BJ (cell line): ENCODE results near the gene ARL15. TPM values are rescaled to one million over a fixed set of nuclear protein-coding genes. Genes with fewer than 3 reads are reported as not detected.

Experiments
- CTCF ChIA-PET: fragments of 350-600 bp; formaldehyde crosslinking; extraction: SDS; loops from one replicate; lab custom pipeline; 2021; ENCODE audit warnings: antibody characterized with exemption, inconsistent platforms; lab: Yijun Ruan, JAX
- POLR2A ChIA-PET: fragments of 300-600 bp; sonication (Branson Sonifier 250); formaldehyde crosslinking; extraction: SDS; loops from one replicate; lab custom pipeline; 2021; ENCODE audit warnings: antibody characterized with exemption; lab: Charles Lee
- DNase-seq: peaks from one replicate; pipeline ENCODE4 v3.0.0-alpha.2; 2011; ENCODE audit warnings: low read depth
- H3K27me3 ChIP-seq: 2 replicates; pipeline ENCODE4 v1.6.0; 2011; ENCODE audit warnings: low read length; ENCODE audit not compliant: control insufficient read depth, insufficient read depth
- H3K36me3 ChIP-seq: 2 replicates; pipeline ENCODE4 v1.5.1; 2011; ENCODE audit warnings: low read length; ENCODE audit not compliant: control insufficient read depth, insufficient read depth
- H3K4me3 ChIP-seq: 2 replicates; pipeline ENCODE4 v1.5.1; 2011; ENCODE audit warnings: low read depth, mild to moderate bottlenecking, control low read depth, low read length
- polyA plus RNA-seq: library from polyadenylated mRNA; depleted of rRNA; stranded (reverse); fragments of >200 nt; gene quantifications from 2 replicates; pipeline ENCODE4 v1.2.3, GENCODE V29; 2011; rRNA removed
- small RNA-seq: library from RNA; depleted of rRNA; stranded (forward); fragments of <200 nt; gene quantifications from one replicate; pipeline ENCODE3, GENCODE V24; 2012; ENCODE audit warnings: low replicate concordance, low read depth; ENCODE audit not compliant: insufficient read length
- TF ChIP-seq, protein P1 (sequence below): IDR thresholded peaks from 2 replicates; pipeline ENCODE4 v1.5.1; 2011; ENCODE audit warnings: low read depth, mild to moderate bottlenecking, control low read depth, inconsistent platforms, low read length, moderate library complexity; ENCODE audit not compliant: insufficient read depth

The ARL15 gene
- polyA plus RNA-seq, 1 experiment: 11.9 TPM

DNA sequence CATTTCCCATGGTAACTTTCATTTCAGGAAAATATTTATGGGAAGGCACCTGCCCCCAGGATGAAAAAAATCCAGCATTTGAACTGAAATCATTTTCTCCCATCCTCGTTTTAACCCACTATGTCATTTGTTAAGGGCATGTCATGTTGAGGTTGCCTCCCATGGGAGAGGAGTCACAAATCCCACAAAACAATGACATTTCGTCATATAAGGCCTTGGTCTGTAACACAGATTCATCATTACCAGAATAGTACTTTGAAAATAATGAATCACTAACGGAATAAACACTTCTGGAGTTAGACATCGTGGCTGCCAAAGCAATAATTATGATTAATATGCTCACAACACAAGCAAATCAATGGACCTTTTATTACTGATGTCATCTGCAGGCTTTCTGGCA, 475.9 kb downstream of the ARL15 start:
- TF ChIP-seq, protein P1, sequence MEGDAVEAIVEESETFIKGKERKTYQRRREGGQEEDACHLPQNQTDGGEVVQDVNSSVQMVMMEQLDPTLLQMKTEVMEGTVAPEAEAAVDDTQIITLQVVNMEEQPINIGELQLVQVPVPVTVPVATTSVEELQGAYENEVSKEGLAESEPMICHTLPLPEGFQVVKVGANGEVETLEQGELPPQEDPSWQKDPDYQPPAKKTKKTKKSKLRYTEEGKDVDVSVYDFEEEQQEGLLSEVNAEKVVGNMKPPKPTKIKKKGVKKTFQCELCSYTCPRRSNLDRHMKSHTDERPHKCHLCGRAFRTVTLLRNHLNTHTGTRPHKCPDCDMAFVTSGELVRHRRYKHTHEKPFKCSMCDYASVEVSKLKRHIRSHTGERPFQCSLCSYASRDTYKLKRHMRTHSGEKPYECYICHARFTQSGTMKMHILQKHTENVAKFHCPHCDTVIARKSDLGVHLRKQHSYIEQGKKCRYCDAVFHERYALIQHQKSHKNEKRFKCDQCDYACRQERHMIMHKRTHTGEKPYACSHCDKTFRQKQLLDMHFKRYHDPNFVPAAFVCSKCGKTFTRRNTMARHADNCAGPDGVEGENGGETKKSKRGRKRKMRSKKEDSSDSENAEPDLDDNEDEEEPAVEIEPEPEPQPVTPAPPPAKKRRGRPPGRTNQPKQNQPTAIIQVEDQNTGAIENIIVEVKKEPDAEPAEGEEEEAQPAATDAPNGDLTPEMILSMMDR: no peak
- ChIA-PET POLR2A (no interaction called here), CTCF (no interaction called here)
- no peaks in the 10 kb centered on the region for H3K36me3 ChIP-seq
- no peak for DNase-seq
- H3K4me3 ChIP-seq: no peak overlapping the region
- no peaks in the 10 kb centered on the region for H3K27me3 ChIP-seq

Small RNA genes within 50 kb of the gene (small RNA-seq; reads per million reads assigned to genes)
- gene AC008873.1 (not detected), gene MIR4459 (not detected), gene MIR581 (1.9 reads per million), gene RNU6-272P (not detected)

Other genes with a start within 250 kb of the ARL15 start
- gene HSPB3, start 145.1 kb upstream of the ARL15 start, polyA plus RNA-seq: 14.4 and 22.2 TPM in 2 replicates
- 33.3 and 47.0 TPM in 2 replicates for gene SNX18, start 207.2 kb upstream of the ARL15 start, polyA plus RNA-seq